Right lobe of liver (tissue), 4 donors: ENCODE data around the gene SF3B6.

Experiments used
- POLR2A ChIP-seq: fragments of 450-650 bp; IDR thresholded peaks from one replicate; pipeline ENCODE4 v1.6.1; 2017; ENCODE audit warnings: antibody characterized with exemption, mild to moderate bottlenecking
- TF ChIP-seq, protein P1 (sequence below), 4 donors: fragments of 200-600 bp in 3 of 4; fragments of 450-650 bp in 1 of 4; IDR thresholded peaks; one replicate each; pipeline versions ENCODE4 v1.5.1 to v1.8.0; 2016 to 2022; ENCODE audit warnings: antibody characterized with exemption in 4 of 4, mild to moderate bottlenecking in 2 of 4
- donor health status: DM: no; HTN: no; CAD: no.
- donor health status: DM: no; HTN: no; CAD: no.
- donor health status: DM: no; HTN: yes; CAD: no.

DNA sequence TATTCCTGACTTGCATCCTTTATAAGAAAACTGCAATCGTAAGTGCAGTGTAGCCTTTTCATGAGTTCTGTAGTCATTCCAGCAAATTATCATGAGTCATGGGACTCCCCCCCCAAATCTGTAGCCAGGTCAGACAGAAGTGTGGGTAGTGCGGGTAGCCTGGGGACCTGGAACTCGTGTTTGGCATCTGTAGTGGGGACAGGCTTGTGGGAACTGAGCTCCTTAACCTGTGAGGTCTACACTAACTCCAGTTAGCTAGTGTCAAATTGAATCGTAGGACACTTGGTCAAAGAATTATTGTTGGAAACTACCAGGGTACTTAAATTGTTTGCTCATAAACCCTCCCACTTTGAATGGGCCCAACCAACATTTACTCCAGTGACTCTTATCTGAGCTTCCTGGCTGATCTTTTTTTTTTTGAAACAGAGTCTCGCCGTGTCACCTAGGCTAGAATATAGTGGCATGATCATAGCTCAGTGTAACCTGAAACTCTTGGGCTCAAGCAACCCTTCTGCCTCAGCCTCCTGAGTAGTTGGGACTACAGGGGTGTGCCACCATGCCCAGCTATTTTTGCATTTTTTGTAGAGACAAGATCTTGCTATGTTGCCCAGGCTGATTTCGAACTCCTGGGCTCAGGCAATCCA is 34.7 kb upstream of the SF3B6 start:
- TF ChIP-seq, protein P1, sequence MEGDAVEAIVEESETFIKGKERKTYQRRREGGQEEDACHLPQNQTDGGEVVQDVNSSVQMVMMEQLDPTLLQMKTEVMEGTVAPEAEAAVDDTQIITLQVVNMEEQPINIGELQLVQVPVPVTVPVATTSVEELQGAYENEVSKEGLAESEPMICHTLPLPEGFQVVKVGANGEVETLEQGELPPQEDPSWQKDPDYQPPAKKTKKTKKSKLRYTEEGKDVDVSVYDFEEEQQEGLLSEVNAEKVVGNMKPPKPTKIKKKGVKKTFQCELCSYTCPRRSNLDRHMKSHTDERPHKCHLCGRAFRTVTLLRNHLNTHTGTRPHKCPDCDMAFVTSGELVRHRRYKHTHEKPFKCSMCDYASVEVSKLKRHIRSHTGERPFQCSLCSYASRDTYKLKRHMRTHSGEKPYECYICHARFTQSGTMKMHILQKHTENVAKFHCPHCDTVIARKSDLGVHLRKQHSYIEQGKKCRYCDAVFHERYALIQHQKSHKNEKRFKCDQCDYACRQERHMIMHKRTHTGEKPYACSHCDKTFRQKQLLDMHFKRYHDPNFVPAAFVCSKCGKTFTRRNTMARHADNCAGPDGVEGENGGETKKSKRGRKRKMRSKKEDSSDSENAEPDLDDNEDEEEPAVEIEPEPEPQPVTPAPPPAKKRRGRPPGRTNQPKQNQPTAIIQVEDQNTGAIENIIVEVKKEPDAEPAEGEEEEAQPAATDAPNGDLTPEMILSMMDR (IDR thresholded peaks at IDR 0.05), result no peak
- TF ChIP-seq POLR2A, result no peak
